ENCODE measurements around the gene DMBX1. TPM values are rescaled to one million over a fixed set of nuclear protein-coding genes. Genes with fewer than 3 reads are reported as not detected.

The DMBX1 gene
- total and polyA plus RNA-seq, 5 donors from 2014 or later = not detected

GRCh38 chr1:46501528-46501927 is 11.9 kb downstream of the DMBX1 start:
- Histone ChIP-seq H3K27me3 (ENCODE audit: control insufficient read depth, insufficient read depth, low read length) (peaks cover 10% of the 10 kb centered on the region), H3K9me3 (ENCODE audit: control insufficient read depth in 2 of 2, low read length in 2 of 2) (no peaks in the 10 kb centered on the region), H3K4me1 (ENCODE audit: control insufficient read depth, insufficient read depth, low read length, poor library complexity, severe bottlenecking) (no peaks in the 10 kb centered on the region), H3K27ac (ENCODE audit: insufficient read depth, low read length, poor library complexity, severe bottlenecking) (no peak overlapping the region), H3K36me3 (ENCODE audit: control insufficient read depth, insufficient read depth, low read length) (no peaks in the 10 kb centered on the region), H3K4me3 (ENCODE audit: low read depth, low read length) (no peak overlapping the region)
- H3K27me3 Mint-ChIP-seq = peaks cover 27% of the 10 kb centered on the region
- DNase-seq = no peak
- H3K27ac Mint-ChIP-seq = no peak overlapping the region
- peaks cover 0 to 2% (median 0%) of the 10 kb centered on the region in 7 donors for H3K9me3 Mint-ChIP-seq
- no peak for ATAC-seq (ENCODE audit: low read depth in 2 of 2)
- H3K36me3 Mint-ChIP-seq = no peaks in the 10 kb centered on the region
- no peak overlapping the region for H3K4me3 Mint-ChIP-seq
- no peaks in the 10 kb centered on the region for H3K4me1 Mint-ChIP-seq

GRCh38 chr1:46503421-46503820 is 13.8 kb downstream of the DMBX1 start:
- Mint-ChIP-seq H3K36me3 (no peaks in the 10 kb centered on the region), H3K4me3 (no peak overlapping the region), H3K27ac (no peak overlapping the region), H3K27me3 (peaks cover 22% of the 10 kb centered on the region), H3K4me1 (no peaks in the 10 kb centered on the region), H3K9me3 (peaks cover 0 to 2% (median 0%) of the 10 kb centered on the region in 7 donors)
- Histone ChIP-seq H3K9me3 (ENCODE audit: control insufficient read depth in 2 of 2, low read length in 2 of 2) (no peaks in the 10 kb centered on the region), H3K36me3 (ENCODE audit: control insufficient read depth, insufficient read depth, low read length) (no peaks in the 10 kb centered on the region), H3K27me3 (ENCODE audit: control insufficient read depth, insufficient read depth, low read length) (peaks cover 10% of the 10 kb centered on the region), H3K4me1 (ENCODE audit: control insufficient read depth, insufficient read depth, low read length, poor library complexity, severe bottlenecking) (no peaks in the 10 kb centered on the region), H3K27ac (ENCODE audit: insufficient read depth, low read length, poor library complexity, severe bottlenecking) (no peak overlapping the region), H3K4me3 (ENCODE audit: low read depth, low read length) (no peak overlapping the region)
- ATAC-seq (ENCODE audit: low read depth in 2 of 2) (no peak), DNase-seq (no peak)

GRCh38 chr1:46506470-46507219 is 17.0 kb downstream of the DMBX1 start:
- Histone ChIP-seq H3K27me3 (ENCODE audit: control insufficient read depth, insufficient read depth, low read length) (peaks cover 10% of the 10 kb centered on the region), H3K9me3 (ENCODE audit: control insufficient read depth in 2 of 2, low read length in 2 of 2) (no peaks in the 10 kb centered on the region), H3K4me3 (ENCODE audit: low read depth, low read length) (no peak overlapping the region), H3K36me3 (ENCODE audit: control insufficient read depth, insufficient read depth, low read length) (no peaks in the 10 kb centered on the region), H3K4me1 (ENCODE audit: control insufficient read depth, insufficient read depth, low read length, poor library complexity, severe bottlenecking) (no peaks in the 10 kb centered on the region), H3K27ac (ENCODE audit: insufficient read depth, low read length, poor library complexity, severe bottlenecking) (no peak overlapping the region)
- Mint-ChIP-seq H3K9me3 (peaks cover 0 to 2% (median 0%) of the 10 kb centered on the region in 7 donors), H3K4me3 (no peak overlapping the region), H3K36me3 (no peaks in the 10 kb centered on the region), H3K4me1 (no peaks in the 10 kb centered on the region), H3K27me3 (peaks cover 26% of the 10 kb centered on the region), H3K27ac (no peak overlapping the region)
- no peak for DNase-seq
- no peak for ATAC-seq (ENCODE audit: low read depth in 2 of 2)

- H3K27me3 Mint-ChIP-seq = peaks cover 20% of the 10 kb centered on the region
- Histone ChIP-seq H3K9me3 (ENCODE audit: control insufficient read depth in 2 of 2, low read length in 2 of 2) (no peaks in the 10 kb centered on the region), H3K27ac (ENCODE audit: insufficient read depth, low read length, poor library complexity, severe bottlenecking) (no peak overlapping the region), H3K4me3 (ENCODE audit: low read depth, low read length) (no peak overlapping the region), H3K27me3 (ENCODE audit: control insufficient read depth, insufficient read depth, low read length) (peaks cover 1% of the 10 kb centered on the region), H3K36me3 (ENCODE audit: control insufficient read depth, insufficient read depth, low read length) (no peaks in the 10 kb centered on the region), H3K4me1 (ENCODE audit: control insufficient read depth, insufficient read depth, low read length, poor library complexity, severe bottlenecking) (no peaks in the 10 kb centered on the region)
- no peaks in the 10 kb centered on the region for H3K36me3 Mint-ChIP-seq
- H3K9me3 Mint-ChIP-seq = no peaks in the 10 kb centered on the region
- no peak overlapping the region for H3K4me3 Mint-ChIP-seq
- DNase-seq (no peak), ATAC-seq (ENCODE audit: low read depth in 2 of 2) (no peak)
- no peak overlapping the region for H3K27ac Mint-ChIP-seq
- no peaks in the 10 kb centered on the region for H3K4me1 Mint-ChIP-seq
Measured at GRCh38 chr1:46508757-46509156, 19.1 kb downstream of the DMBX1 start.

GRCh38 chr1:46510341-46510997 is 20.8 kb downstream of the DMBX1 start:
- H3K27ac ChIP-seq (ENCODE audit: insufficient read depth, low read length, poor library complexity, severe bottlenecking) = no peak overlapping the region
- no peak overlapping the region for H3K27ac Mint-ChIP-seq
- H3K27me3 Mint-ChIP-seq = peaks cover 25% of the 10 kb centered on the region
- no peaks in the 10 kb centered on the region for H3K4me1 ChIP-seq (ENCODE audit: control insufficient read depth, insufficient read depth, low read length, poor library complexity, severe bottlenecking)
- H3K36me3 ChIP-seq (ENCODE audit: control insufficient read depth, insufficient read depth, low read length) = no peaks in the 10 kb centered on the region
- peaks cover 0 to 1% (median 0%) of the 10 kb centered on the region in 7 donors for H3K9me3 Mint-ChIP-seq
- ATAC-seq (ENCODE audit: low read depth in 2 of 2) (no peak), DNase-seq (no peak)
- H3K4me3 Mint-ChIP-seq = no peak overlapping the region
- H3K27me3 ChIP-seq (ENCODE audit: control insufficient read depth, insufficient read depth, low read length) = no peaks in the 10 kb centered on the region
- no peaks in the 10 kb centered on the region for H3K36me3 Mint-ChIP-seq
- H3K9me3 ChIP-seq (ENCODE audit: control insufficient read depth in 2 of 2, low read length in 2 of 2) = no peaks in the 10 kb centered on the region
- H3K4me1 Mint-ChIP-seq = no peaks in the 10 kb centered on the region
- H3K4me3 ChIP-seq (ENCODE audit: low read depth, low read length) = no peak overlapping the region

GRCh38 chr1:46510998-46511365 is 21.3 kb downstream of the DMBX1 start:
- Histone ChIP-seq H3K9me3 (ENCODE audit: control insufficient read depth in 2 of 2, low read length in 2 of 2) (no peaks in the 10 kb centered on the region), H3K27ac (ENCODE audit: insufficient read depth, low read length, poor library complexity, severe bottlenecking) (no peak overlapping the region), H3K36me3 (ENCODE audit: control insufficient read depth, insufficient read depth, low read length) (no peaks in the 10 kb centered on the region), H3K4me3 (ENCODE audit: low read depth, low read length) (no peak overlapping the region), H3K4me1 (ENCODE audit: control insufficient read depth, insufficient read depth, low read length, poor library complexity, severe bottlenecking) (no peaks in the 10 kb centered on the region), H3K27me3 (ENCODE audit: control insufficient read depth, insufficient read depth, low read length) (no peaks in the 10 kb centered on the region)
- peaks cover 0 to 1% (median 0%) of the 10 kb centered on the region in 7 donors for H3K9me3 Mint-ChIP-seq
- H3K4me3 Mint-ChIP-seq = no peak overlapping the region
- H3K27me3 Mint-ChIP-seq = peaks cover 28% of the 10 kb centered on the region
- no peak overlapping the region for H3K27ac Mint-ChIP-seq
- no peak for ATAC-seq (ENCODE audit: low read depth in 2 of 2)
- H3K36me3 Mint-ChIP-seq = no peaks in the 10 kb centered on the region
- no peak for DNase-seq
- no peaks in the 10 kb centered on the region for H3K4me1 Mint-ChIP-seq

GRCh38 chr1:46512135-46512791 is 22.6 kb downstream of the DMBX1 start:
- Histone ChIP-seq H3K27me3 (ENCODE audit: control insufficient read depth, insufficient read depth, low read length) (no peaks in the 10 kb centered on the region), H3K4me1 (ENCODE audit: control insufficient read depth, insufficient read depth, low read length, poor library complexity, severe bottlenecking) (no peaks in the 10 kb centered on the region), H3K27ac (ENCODE audit: insufficient read depth, low read length, poor library complexity, severe bottlenecking) (no peak overlapping the region), H3K4me3 (ENCODE audit: low read depth, low read length) (no peak overlapping the region), H3K9me3 (ENCODE audit: control insufficient read depth in 2 of 2, low read length in 2 of 2) (no peaks in the 10 kb centered on the region), H3K36me3 (ENCODE audit: control insufficient read depth, insufficient read depth, low read length) (no peaks in the 10 kb centered on the region)
- Mint-ChIP-seq H3K27ac (no peak overlapping the region), H3K36me3 (no peaks in the 10 kb centered on the region), H3K4me3 (no peak overlapping the region), H3K27me3 (peaks cover 38% of the 10 kb centered on the region), H3K9me3 (peaks cover 0 to 1% (median 0%) of the 10 kb centered on the region in 7 donors), H3K4me1 (peaks cover 0 to 2% (median under 1%) of the 10 kb centered on the region in 4 donors)
- no peak for ATAC-seq (ENCODE audit: low read depth in 2 of 2)
- no peak for DNase-seq
